Activated CD8-positive, alpha-beta memory T cell treated with anti-CD3 and anti-CD28 coated beads for 24 hours (primary cell): ENCODE results near the gene KLHL11.
"Not testable (repeated sequence)": the region's sequence is repeated elsewhere in the genome, so short reads cannot be mapped to it uniquely, and the experiment has no call there.

Experiments used
- DNase-seq: peaks from one replicate; pipeline ENCODE4 v3.0.0-alpha.2; 2020

Gene KLHL11

GRCh38 chr17:41835800-41836549, 29.2 kb downstream of the KLHL11 start, which contains the start of gene NT5C3B:
TSS of gene NT5C3B (minus strand) at chr17:41836232. CDS start at chr17:41836193, 39 bp downstream.
- peak; percentile 84 for DNase-seq

DNA sequence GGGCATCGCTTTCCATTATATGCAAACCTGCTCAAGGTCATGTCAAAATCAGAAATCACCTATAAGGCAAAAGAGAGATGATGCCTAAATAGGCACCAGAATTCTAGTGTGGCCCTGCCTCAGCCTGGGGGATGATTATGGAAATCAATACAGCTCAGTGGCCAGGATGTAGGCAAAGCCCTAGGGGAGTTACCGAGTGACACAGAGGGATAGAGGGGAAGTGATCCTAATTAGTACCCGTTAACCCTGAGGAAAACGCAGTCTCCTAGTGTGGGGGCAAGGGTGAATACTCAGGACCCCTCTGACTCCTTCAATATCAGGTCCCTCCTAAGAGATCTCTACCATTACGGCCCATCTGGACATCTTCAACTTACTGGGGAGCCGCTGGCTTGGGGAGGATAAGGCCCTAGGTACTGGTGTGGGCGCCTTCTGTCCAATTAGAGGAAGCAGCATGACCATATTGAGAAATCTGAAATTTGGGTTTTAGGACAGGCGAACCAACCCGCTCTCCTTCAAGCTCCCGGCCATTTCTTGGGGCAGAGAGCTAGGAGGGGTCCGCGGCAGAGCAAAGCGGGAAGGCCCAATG, 29.9 kb downstream of the KLHL11 start:
- no peak for DNase-seq

DNA sequence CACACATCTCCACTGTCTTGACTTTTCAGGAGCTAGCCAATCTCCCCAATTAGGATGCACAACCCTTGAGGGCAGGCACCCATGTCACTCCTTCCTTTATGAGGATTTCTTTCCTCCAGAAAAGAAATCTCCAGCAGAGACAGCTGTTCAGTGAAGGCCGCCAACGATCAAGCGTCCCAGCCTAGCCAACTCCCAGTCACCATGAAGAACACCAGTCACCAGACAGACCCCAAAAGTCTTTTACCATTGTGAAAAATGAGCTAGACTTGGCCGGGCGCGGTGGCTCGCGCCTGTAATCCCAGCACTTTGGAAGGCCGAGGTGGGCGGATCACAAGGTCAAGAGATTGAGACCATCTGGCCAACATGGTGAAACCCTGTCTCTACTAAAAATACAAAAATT, 35.3 kb downstream of the KLHL11 start:
- DNase-seq = not testable (repeated sequence)

DNA sequence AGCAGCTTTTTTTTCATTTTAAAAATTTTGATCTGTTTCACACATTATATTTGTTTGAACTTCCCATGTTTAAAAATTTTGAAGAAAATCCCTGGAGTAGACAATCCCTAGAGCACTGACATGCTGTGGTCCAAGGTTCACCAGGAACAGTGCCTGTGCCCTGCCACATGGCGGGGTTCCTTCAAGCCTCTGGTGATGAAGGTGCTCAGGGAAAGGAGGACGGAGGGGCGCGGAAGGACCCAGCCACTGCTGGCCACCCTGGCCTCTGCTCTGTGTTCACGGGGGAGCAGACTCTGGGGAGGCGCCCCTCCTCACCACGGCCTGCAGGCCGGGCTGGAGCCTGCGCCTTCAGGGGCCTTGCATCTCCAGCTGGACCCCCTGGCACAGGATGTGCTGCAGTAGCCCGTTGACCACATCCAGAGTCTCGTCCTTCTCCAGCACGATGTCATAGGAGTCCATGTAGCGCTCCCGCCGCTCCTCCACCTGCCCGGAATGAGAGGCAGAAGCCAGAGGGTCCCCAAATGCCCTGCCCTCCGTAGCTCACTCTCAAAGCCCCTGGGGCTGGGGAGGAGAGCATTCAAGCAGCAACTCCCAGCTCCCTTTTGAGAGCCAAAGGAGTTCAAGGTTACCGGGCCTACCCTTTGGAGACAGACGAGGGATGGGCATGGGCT, 39.9 kb downstream of the KLHL11 start:
- DNase-seq = no peak

GRCh38 chr17:41824086-41824485, 41.1 kb downstream of the KLHL11 start:
- DNase-seq = no peak

DNA sequence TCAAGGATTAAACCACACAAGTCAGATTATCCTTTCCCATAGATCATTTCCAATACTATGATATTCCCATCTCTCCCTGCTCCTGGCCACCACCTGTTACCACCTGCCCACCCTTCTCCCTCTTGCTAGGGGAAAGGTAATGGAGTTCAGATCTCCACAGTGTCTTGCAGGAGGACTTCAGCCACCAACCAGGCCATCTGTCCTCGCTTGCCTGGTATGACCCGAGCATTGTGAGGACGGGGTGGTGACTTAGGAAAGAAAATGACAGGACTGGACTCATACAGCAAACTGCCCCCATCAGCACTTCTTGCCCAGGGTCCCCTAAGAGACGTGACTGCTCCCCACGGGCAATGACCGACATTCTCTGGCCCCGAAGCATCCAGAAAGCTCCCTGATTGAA, 41.6 kb downstream of the KLHL11 start:
- no peak for DNase-seq

DNA sequence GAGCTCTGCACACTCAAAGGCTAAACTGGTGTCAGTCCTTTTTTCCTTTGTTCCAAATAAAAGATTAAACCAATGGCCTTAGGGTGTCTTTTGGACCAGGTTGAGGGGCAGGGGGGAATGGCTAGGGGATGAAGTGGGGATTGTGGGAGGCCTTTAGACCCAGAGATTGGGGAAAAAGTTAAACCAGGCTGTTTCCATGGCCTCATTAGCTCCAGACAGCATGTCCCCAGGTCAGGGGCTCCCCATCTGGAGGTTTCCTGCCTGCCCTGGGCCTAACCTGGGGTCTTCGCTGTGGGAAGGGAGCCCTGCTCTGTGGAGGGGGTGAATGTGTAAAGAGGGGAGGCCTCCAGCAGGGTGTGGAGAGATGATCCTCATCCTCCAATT, 42.1 kb downstream of the KLHL11 start:
- no peak for DNase-seq

GRCh38 chr17:41822216-41823140, 42.7 kb downstream of the KLHL11 start:
- no peak for DNase-seq

- no peak for DNase-seq
These were observed 43.4 kb downstream of the KLHL11 start for GRCh38 chr17:41821776-41822175.

DNA sequence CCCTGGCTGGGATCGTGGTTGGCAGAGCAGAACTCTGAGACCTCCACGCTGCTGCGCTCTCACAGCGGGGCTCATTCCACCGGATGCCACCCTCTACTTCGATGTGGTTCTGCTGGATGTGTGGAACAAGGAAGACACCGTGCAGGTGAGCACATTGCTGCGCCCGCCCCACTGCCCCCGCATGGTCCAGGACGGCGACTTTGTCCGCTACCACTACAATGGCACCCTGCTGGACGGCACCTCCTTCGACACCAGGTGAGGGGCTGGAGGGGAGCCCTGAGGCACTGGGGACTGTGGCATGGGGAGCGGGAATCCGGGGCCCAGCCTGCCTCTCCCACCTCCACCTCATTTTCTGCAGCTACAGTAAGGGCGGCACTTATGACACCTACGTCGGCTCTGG, 47.2 kb downstream of the KLHL11 start:
- no peak for DNase-seq

DNA sequence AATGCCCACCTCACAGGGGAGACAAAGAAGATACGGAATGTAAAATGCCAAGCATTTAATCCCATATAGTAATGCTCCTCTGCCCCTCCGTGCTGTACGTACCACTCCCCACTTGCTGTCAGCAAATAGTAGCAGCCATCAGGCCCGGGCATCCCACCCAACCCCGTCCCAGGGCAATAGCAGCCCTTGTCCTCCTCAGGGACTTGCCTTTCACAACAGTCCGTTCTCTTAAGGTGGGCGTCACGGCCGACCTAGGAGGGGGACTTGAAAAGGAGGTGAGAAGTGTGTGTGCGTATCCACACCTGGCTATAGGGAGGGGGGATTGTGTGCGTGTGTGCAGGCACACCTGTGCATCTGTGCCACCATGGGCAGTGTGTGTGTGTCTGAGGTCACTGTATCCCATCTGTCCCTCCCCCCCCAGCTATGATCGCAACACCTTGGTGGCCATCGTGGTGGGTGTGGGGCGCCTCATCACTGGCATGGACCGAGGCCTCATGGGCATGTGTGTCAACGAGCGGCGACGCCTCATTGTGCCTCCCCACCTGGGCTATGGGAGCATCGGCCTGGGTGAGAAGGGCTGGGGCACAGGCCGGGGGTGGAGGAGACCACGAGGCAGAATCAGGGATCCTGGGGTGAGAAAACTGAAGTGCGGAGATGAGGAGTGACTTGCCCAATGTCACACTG, 48.4 kb downstream of the KLHL11 start:
- DNase-seq = no peak

DNA sequence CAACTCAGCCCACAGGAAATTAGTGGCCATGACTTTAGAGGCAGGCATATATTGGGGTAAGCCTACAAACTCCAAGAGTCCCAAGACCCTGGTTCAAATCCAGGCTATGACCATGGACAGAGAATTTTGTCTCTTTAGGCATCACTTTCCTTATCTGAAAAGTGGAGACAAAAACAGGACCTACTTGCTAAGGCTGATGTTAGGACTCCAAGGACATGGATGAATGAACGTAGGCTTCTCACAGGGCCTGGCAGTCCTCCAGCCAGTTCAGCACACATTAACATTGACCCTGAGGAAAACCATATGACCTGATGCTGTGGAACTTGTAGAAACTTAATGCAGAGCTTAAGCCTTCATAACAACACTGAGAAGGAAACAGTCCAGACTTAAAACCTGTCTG, 51.0 kb downstream of the KLHL11 start:
- DNase-seq = no peak

GRCh38 chr17:41813699-41814124, 51.5 kb downstream of the KLHL11 start:
- no peak for DNase-seq

DNA sequence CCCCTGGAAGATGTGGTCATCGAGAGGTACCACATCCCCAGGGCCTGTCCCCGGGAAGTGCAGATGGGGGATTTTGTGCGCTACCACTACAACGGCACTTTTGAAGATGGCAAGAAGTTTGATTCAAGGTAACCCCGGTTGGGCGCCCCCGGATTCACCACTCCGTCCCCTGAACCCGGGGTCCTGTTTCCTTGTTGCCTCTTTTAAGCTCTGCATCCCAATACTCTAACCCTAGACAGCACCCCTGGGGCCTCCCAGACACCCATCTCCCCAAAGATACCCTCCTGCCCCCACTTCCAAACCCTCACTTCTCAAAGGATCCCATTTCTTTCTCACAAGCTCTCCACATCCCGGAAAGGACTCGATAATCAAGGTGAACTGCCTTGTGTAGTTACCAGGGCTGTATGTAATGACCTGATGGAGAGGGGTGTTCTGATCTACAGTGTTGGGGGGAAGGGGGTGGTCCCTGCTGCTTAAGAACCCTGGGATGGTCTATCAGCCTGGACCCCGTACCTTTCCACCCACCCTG, 52.0 kb downstream of the KLHL11 start:
- DNase-seq = no peak

- peak; percentile 77 for DNase-seq
These were observed 52.7 kb downstream of the KLHL11 start, which contains the start of gene FKBP10 for GRCh38 chr17:41812381-41813151. TSS of gene FKBP10 (plus strand) at chr17:41813004. CDS start at chr17:41813035, 31 bp downstream.

- peak; percentile 89 for DNase-seq
These were observed 53.5 kb downstream of the KLHL11 start, which contains the start of gene P3H4 for GRCh38 chr17:41811549-41812380. TSS of gene P3H4 (minus strand) at chr17:41811949. CDS start at chr17:41811915, 34 bp downstream.

GRCh38 chr17:41810659-41811548, 54.3 kb downstream of the KLHL11 start:
- DNase-seq = no peak

DNA sequence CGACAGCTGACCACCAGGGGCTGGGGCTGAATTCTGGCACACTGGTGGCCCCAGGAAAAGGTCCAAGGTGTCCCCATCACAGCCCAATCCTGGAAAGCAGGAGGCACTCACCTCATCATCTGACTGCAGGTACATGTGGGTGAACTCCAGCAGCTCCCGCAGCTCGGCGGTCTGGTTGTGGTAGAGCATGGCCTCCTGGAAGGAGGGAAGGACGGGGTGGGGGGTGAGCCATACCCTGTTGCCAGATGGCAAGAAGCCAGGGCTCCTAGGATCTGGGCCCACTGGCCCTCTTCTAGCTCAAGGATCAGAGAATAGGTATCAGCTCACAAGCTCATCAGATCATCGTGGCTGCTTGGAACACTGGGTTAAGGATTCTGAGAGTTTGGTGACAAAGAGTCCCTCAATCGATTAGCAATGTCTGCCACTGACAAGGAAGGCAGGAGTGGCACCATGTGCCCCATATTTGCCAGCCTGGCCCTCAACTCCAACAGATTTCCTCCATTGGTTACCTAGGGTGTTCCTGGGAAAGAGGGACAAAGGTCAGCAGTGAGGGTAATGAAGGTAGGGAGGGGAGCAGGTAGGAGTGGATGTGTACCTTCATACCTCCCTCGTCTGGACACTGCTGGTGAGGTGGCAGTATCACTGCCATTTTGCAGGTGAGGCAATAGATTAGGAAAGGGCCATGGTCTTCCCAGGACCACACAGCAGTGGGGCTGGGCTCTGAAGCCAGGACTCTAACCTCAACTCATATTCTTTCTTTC, 58.4 kb downstream of the KLHL11 start:
- no peak for DNase-seq
